ENCODE measurements around the gene ZNF407. TPM values are rescaled to one million over a fixed set of nuclear protein-coding genes. Genes with fewer than 3 reads are reported as not detected.
"Not testable (repeated sequence)": the region's sequence is repeated elsewhere in the genome, so short reads cannot be mapped to it uniquely, and the experiment has no call there.

Gene ZNF407
- total RNA-seq, 1 donor from 2014 or later, result 15.1 TPM

GRCh38 chr18:75076286-75076685 lies 478.6 kb downstream of the ZNF407 start:
- Histone ChIP-seq H3K36me3 (ENCODE audit: control insufficient read depth in 3 of 3, insufficient read depth in 3 of 3, low read length in 3 of 3) (no peaks in the 10 kb centered on the region), H3K27me3 (ENCODE audit: control insufficient read depth in 3 of 3, insufficient read depth in 3 of 3, low read length in 3 of 3) (no peaks in the 10 kb centered on the region), H3K4me1 (ENCODE audit: control insufficient read depth in 3 of 3, insufficient read depth in 3 of 3, low read length in 3 of 3) (peaks cover 0 to 4% (median 3%) of the 10 kb centered on the region in 3 donors), H3K4me3 (ENCODE audit: low read length in 3 of 3) (no peak overlapping the region), H3K27ac (ENCODE audit: low read depth, low read length) (no peak overlapping the region), H3K9me3 (ENCODE audit: control insufficient read depth in 3 of 3, low read length in 3 of 3) (peaks cover 0 to 4% (median 3%) of the 10 kb centered on the region in 3 donors), H3K9ac (ENCODE audit: low read depth in 1 of 3, low read length in 3 of 3) (no peak overlapping the region)

- Histone ChIP-seq H3K36me3 (ENCODE audit: control insufficient read depth in 3 of 3, insufficient read depth in 3 of 3, low read length in 3 of 3) (no peaks in the 10 kb centered on the region), H3K4me3 (ENCODE audit: low read length in 3 of 3) (no peak overlapping the region), H3K27me3 (ENCODE audit: control insufficient read depth in 3 of 3, insufficient read depth in 3 of 3, low read length in 3 of 3) (no peaks in the 10 kb centered on the region), H3K4me1 (ENCODE audit: control insufficient read depth in 3 of 3, insufficient read depth in 3 of 3, low read length in 3 of 3) (no peaks in the 10 kb centered on the region), H3K9ac (ENCODE audit: low read depth in 1 of 3, low read length in 3 of 3) (no peak overlapping the region), H3K9me3 (ENCODE audit: control insufficient read depth in 3 of 3, low read length in 3 of 3) (peaks cover 1 to 7% (median 7%) of the 10 kb centered on the region in 3 donors), H3K27ac (ENCODE audit: low read depth, low read length) (no peak overlapping the region)
Measured at GRCh38 chr18:75081486-75081885, 483.8 kb downstream of the ZNF407 start.

- H3K9me3 ChIP-seq (ENCODE audit: control insufficient read depth in 3 of 3, low read length in 3 of 3), result peaks cover 3 to 7% (median 5%) of the 10 kb centered on the region in 3 donors
- H3K9ac ChIP-seq (ENCODE audit: low read depth in 1 of 3, low read length in 3 of 3), result no peak overlapping the region
- no peaks in the 10 kb centered on the region for H3K36me3 ChIP-seq (ENCODE audit: control insufficient read depth in 3 of 3, insufficient read depth in 3 of 3, low read length in 3 of 3)
- H3K4me1 ChIP-seq (ENCODE audit: control insufficient read depth in 3 of 3, insufficient read depth in 3 of 3, low read length in 3 of 3), result no peaks in the 10 kb centered on the region
- no peaks in the 10 kb centered on the region for H3K27me3 ChIP-seq (ENCODE audit: control insufficient read depth in 3 of 3, insufficient read depth in 3 of 3, low read length in 3 of 3)
- H3K27ac ChIP-seq (ENCODE audit: low read depth, low read length), result no peak overlapping the region
- H3K4me3 ChIP-seq (ENCODE audit: low read length in 3 of 3), result no peak overlapping the region
Measured at GRCh38 chr18:75083131-75083530, 485.5 kb downstream of the ZNF407 start.

- Histone ChIP-seq H3K36me3 (ENCODE audit: control insufficient read depth in 3 of 3, insufficient read depth in 3 of 3, low read length in 3 of 3) (no peaks in the 10 kb centered on the region), H3K27me3 (ENCODE audit: control insufficient read depth in 3 of 3, insufficient read depth in 3 of 3, low read length in 3 of 3) (no peaks in the 10 kb centered on the region), H3K9me3 (ENCODE audit: control insufficient read depth in 3 of 3, low read length in 3 of 3) (peaks cover 3 to 7% (median 5%) of the 10 kb centered on the region in 3 donors), H3K4me3 (ENCODE audit: low read length in 3 of 3) (no peak overlapping the region), H3K27ac (ENCODE audit: low read depth, low read length) (no peak overlapping the region), H3K4me1 (ENCODE audit: control insufficient read depth in 3 of 3, insufficient read depth in 3 of 3, low read length in 3 of 3) (no peaks in the 10 kb centered on the region), H3K9ac (ENCODE audit: low read depth in 1 of 3, low read length in 3 of 3) (no peak overlapping the region)
Measured at GRCh38 chr18:75083761-75084160, 486.1 kb downstream of the ZNF407 start.

DNA sequence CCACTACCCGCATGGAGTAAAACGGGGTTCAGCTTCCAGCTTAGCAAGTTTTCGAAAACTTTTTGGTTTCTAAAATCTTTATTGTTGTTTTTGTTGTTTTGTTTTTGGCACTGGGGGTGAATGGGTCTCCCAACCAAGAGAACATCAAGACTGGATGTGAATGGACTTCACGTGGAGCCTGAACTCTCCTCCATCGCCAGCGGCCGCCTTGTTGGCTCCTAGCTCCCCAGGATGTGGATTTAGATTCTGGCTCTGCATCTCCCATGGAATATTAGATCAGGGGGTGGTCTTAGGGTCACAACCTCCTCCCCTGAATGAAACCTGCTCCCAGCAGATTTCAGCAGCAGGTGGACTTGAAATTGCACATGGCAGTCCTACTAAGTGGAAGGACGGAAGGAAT lies 488.0 kb downstream of the ZNF407 start:
- not testable (repeated sequence) for H3K4me3 ChIP-seq (ENCODE audit: low read length in 3 of 3); H3K9me3 ChIP-seq (ENCODE audit: control insufficient read depth in 3 of 3, low read length in 3 of 3); H3K9ac ChIP-seq (ENCODE audit: low read depth in 1 of 3, low read length in 3 of 3); H3K36me3 ChIP-seq (ENCODE audit: control insufficient read depth in 3 of 3, insufficient read depth in 3 of 3, low read length in 3 of 3); H3K27me3 ChIP-seq (ENCODE audit: control insufficient read depth in 3 of 3, insufficient read depth in 3 of 3, low read length in 3 of 3); H3K27ac ChIP-seq (ENCODE audit: low read depth, low read length); H3K4me1 ChIP-seq (ENCODE audit: control insufficient read depth in 3 of 3, insufficient read depth in 3 of 3, low read length in 3 of 3)

DNA sequence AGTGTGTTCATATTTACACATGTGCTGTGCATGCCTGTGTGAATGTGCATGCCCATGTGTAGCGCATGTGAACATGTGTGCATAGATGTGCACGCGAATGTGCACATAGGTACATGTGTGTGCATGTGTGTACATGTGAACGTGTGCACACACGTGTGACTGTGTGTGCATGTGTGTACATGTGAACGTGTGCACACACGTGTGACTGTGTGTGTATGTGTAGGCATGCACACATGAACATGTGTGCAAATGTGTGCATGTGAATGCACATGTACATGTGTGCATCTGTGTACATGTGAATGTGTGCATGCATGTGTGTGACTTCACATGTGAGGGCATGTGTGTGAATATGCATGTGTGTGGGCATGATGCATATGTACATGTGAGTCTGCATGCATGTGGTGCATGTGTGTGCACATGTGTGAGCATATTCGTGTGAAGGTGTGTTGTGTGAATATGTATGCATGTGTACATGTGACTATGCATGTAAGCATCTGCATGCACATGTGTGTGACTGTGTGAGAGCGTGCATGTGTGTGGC lies 488.9 kb downstream of the ZNF407 start:
- no peaks in the 10 kb centered on the region for H3K4me1 ChIP-seq (ENCODE audit: control insufficient read depth in 3 of 3, insufficient read depth in 3 of 3, low read length in 3 of 3)
- peaks cover 3 to 7% (median 5%) of the 10 kb centered on the region in 3 donors for H3K9me3 ChIP-seq (ENCODE audit: control insufficient read depth in 3 of 3, low read length in 3 of 3)
- H3K9ac ChIP-seq (ENCODE audit: low read depth in 1 of 3, low read length in 3 of 3), result no peak overlapping the region
- no peak overlapping the region for H3K4me3 ChIP-seq (ENCODE audit: low read length in 3 of 3)
- H3K27me3 ChIP-seq (ENCODE audit: control insufficient read depth in 3 of 3, insufficient read depth in 3 of 3, low read length in 3 of 3), result no peaks in the 10 kb centered on the region
- H3K36me3 ChIP-seq (ENCODE audit: control insufficient read depth in 3 of 3, insufficient read depth in 3 of 3, low read length in 3 of 3), result no peaks in the 10 kb centered on the region
- H3K27ac ChIP-seq (ENCODE audit: low read depth, low read length), result no peak overlapping the region

GRCh38 chr18:75087119-75088020 lies 489.7 kb downstream of the ZNF407 start:
- no peaks in the 10 kb centered on the region for H3K4me1 ChIP-seq (ENCODE audit: control insufficient read depth in 3 of 3, insufficient read depth in 3 of 3, low read length in 3 of 3)
- no peak overlapping the region for H3K4me3 ChIP-seq (ENCODE audit: low read length in 3 of 3)
- H3K27ac ChIP-seq (ENCODE audit: low read depth, low read length), result no peak overlapping the region
- H3K9ac ChIP-seq (ENCODE audit: low read depth in 1 of 3, low read length in 3 of 3), result no peak overlapping the region
- H3K36me3 ChIP-seq (ENCODE audit: control insufficient read depth in 3 of 3, insufficient read depth in 3 of 3, low read length in 3 of 3), result no peaks in the 10 kb centered on the region
- no peaks in the 10 kb centered on the region for H3K27me3 ChIP-seq (ENCODE audit: control insufficient read depth in 3 of 3, insufficient read depth in 3 of 3, low read length in 3 of 3)
- H3K9me3 ChIP-seq (ENCODE audit: control insufficient read depth in 3 of 3, low read length in 3 of 3), result peaks cover 3 to 7% (median 5%) of the 10 kb centered on the region in 3 donors

GRCh38 chr18:75088021-75088506 lies 490.4 kb downstream of the ZNF407 start:
- Histone ChIP-seq H3K27ac (ENCODE audit: low read depth, low read length) (no peak overlapping the region), H3K36me3 (ENCODE audit: control insufficient read depth in 3 of 3, insufficient read depth in 3 of 3, low read length in 3 of 3) (no peaks in the 10 kb centered on the region), H3K9ac (ENCODE audit: low read depth in 1 of 3, low read length in 3 of 3) (no peak overlapping the region), H3K27me3 (ENCODE audit: control insufficient read depth in 3 of 3, insufficient read depth in 3 of 3, low read length in 3 of 3) (no peaks in the 10 kb centered on the region), H3K9me3 (ENCODE audit: control insufficient read depth in 3 of 3, low read length in 3 of 3) (peaks cover 0 to 7% (median 5%) of the 10 kb centered on the region in 3 donors), H3K4me1 (ENCODE audit: control insufficient read depth in 3 of 3, insufficient read depth in 3 of 3, low read length in 3 of 3) (no peaks in the 10 kb centered on the region), H3K4me3 (ENCODE audit: low read length in 3 of 3) (no peak overlapping the region)

DNA sequence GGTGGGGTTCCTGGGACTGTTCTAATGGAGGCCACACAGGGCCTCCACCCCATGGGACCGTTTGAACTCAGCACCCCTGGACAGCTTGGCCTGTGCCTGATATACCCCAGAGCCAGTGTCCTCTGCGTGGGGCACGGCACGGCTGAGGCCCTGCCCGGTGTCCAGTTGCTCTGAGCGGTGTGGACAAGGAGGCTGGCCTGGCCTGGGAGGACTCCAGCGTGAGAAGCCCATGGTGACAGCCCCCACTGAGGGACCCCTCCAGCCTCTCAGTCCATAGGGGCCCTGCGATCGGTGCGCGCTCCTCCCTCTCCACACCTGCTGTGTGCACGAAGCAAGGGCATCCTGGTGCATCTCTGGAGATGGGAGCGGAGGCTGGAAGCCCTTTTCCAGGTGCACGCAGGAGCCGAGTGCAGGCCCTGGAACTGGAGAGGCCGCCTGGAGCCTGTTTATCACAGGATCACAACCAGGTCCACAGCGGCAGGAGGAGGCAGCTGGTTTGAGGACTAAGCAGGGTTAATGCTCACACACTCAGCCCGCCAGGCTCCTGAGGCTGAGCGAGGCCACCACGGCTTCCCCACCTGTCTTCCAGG lies 491.0 kb downstream of the ZNF407 start:
- Histone ChIP-seq H3K4me1 (ENCODE audit: control insufficient read depth in 3 of 3, insufficient read depth in 3 of 3, low read length in 3 of 3) (no peaks in the 10 kb centered on the region), H3K9me3 (ENCODE audit: control insufficient read depth in 3 of 3, low read length in 3 of 3) (peaks cover 0 to 5% (median 3%) of the 10 kb centered on the region in 3 donors), H3K4me3 (ENCODE audit: low read length in 3 of 3) (no peak overlapping the region), H3K36me3 (ENCODE audit: control insufficient read depth in 3 of 3, insufficient read depth in 3 of 3, low read length in 3 of 3) (no peaks in the 10 kb centered on the region), H3K27me3 (ENCODE audit: control insufficient read depth in 3 of 3, insufficient read depth in 3 of 3, low read length in 3 of 3) (no peaks in the 10 kb centered on the region), H3K9ac (ENCODE audit: low read depth in 1 of 3, low read length in 3 of 3) (no peak overlapping the region), H3K27ac (ENCODE audit: low read depth, low read length) (no peak overlapping the region)

All from skeletal muscle tissue (tissue), 4 donors.